Glomerular visceral epithelial cell (primary cell): ENCODE results near the gene NPHS2.

Experiments
- DNase-seq: peaks from one replicate; pipeline ENCODE4 v3.0.0-alpha.2; 2016; ENCODE audit errors: extremely low spot score

Gene NPHS2

GRCh38 chr1:179575497-179576314 is at the start of gene NPHS2:
NPHS2 (minus strand) TSS chr1:179575948; CDS start chr1:179575864, 84 bp downstream.
- no peak for DNase-seq

GRCh38 chr1:179612361-179612760 is 36.6 kb upstream of the NPHS2 start:
- no peak for DNase-seq

GRCh38 chr1:179601093-179601492 is 25.3 kb upstream of the NPHS2 start:
- DNase-seq = no peak

- DNase-seq = peak; percentile 12
These were observed 24.0 kb upstream of the NPHS2 start for GRCh38 chr1:179599623-179600249.

- DNase-seq = no peak
These were observed 22.9 kb upstream of the NPHS2 start for GRCh38 chr1:179598631-179599030.

- DNase-seq = no peak
These were observed 16.1 kb upstream of the NPHS2 start, which contains the start of gene TDRD5 for GRCh38 chr1:179591592-179592580. TDRD5 (plus strand) TSS chr1:179591832; CDS start chr1:179592616, 784 bp downstream.

GRCh38 chr1:179591253-179591591 is 15.5 kb upstream of the NPHS2 start:
- DNase-seq = no peak

GRCh38 chr1:179590671-179591070 is 14.9 kb upstream of the NPHS2 start:
- DNase-seq = no peak

- DNase-seq = peak; percentile 43
These were observed 13.8 kb upstream of the NPHS2 start for GRCh38 chr1:179589509-179589908.

- no peak for DNase-seq
These were observed 12.8 kb upstream of the NPHS2 start for GRCh38 chr1:179588425-179589024.

GRCh38 chr1:179587336-179587735 is 11.6 kb upstream of the NPHS2 start:
- no peak for DNase-seq

- DNase-seq = peak; percentile 24
These were observed 10.5 kb upstream of the NPHS2 start for GRCh38 chr1:179586107-179586823.

- no peak for DNase-seq
These were observed 8.1 kb upstream of the NPHS2 start for GRCh38 chr1:179583771-179584320.

GRCh38 chr1:179576509-179576908 is 761 bp upstream of the NPHS2 start:
- no peak for DNase-seq

- no peak for DNase-seq
These were observed 17.7 kb downstream of the NPHS2 start for GRCh38 chr1:179558078-179558477.

GRCh38 chr1:179554427-179554826 is 21.3 kb downstream of the NPHS2 start:
- no peak for DNase-seq

- DNase-seq = no peak
These were observed 24.7 kb downstream of the NPHS2 start for GRCh38 chr1:179550746-179551682.

GRCh38 chr1:179549368-179549700 is 26.4 kb downstream of the NPHS2 start:
- no peak for DNase-seq

- no peak for DNase-seq
These were observed 26.9 kb downstream of the NPHS2 start for GRCh38 chr1:179548666-179549367.
